Tibial nerve (tissue), 4 donors: Measurements from ENCODE around the gene CCDC169. TPM values are rescaled to one million over a fixed set of nuclear protein-coding genes. Genes with fewer than 3 reads are reported as not detected.

Experiments
- DNase-seq, 2 donors: peaks; one replicate each; pipeline ENCODE4 v3.0.0-alpha.2; 2019; ENCODE audit warnings: low spot score in 2 of 2
- H3K27ac ChIP-seq, 4 donors: fragments of 200-600 bp; sonication (generic) in 3 of 4; one replicate each; pipeline ENCODE4 v1.5.1; 2017 to 2019; ENCODE audit warnings: mild to moderate bottlenecking in 1 of 4
- H3K27me3 ChIP-seq, 2 donors: fragments of 200-600 bp; sonication (generic) in 1 of 2; one replicate each; pipeline versions ENCODE4 v1.5.1 to v1.6.0; 2017 to 2019
- H3K36me3 ChIP-seq, 3 donors: fragments of 200-600 bp; sonication (generic); one replicate each; pipeline ENCODE4 v1.5.1; 2018 to 2019
- H3K4me1 ChIP-seq, 4 donors: fragments of 200-600 bp; sonication (generic) in 3 of 4; one replicate each; pipeline ENCODE4 v1.5.1; 2017 to 2019
- H3K4me3 ChIP-seq, 4 donors: fragments of 200-600 bp; sonication (generic) in 3 of 4; one replicate each; pipeline ENCODE4 v1.5.1; 2017 to 2019; ENCODE audit warnings: mild to moderate bottlenecking in 1 of 4, moderate library complexity in 1 of 4
- H3K9me3 ChIP-seq, 4 donors: fragments of 200-600 bp; sonication (generic) in 3 of 4; one replicate each; pipeline ENCODE4 v1.5.1; 2017 to 2019
- EP300 ChIP-seq, 2 donors: sonication (generic); formaldehyde crosslinking; IDR thresholded peaks; one replicate each; pipeline ENCODE4 v1.6.1; 2017; ENCODE audit warnings: antibody characterized with exemption in 2 of 2, mild to moderate bottlenecking in 1 of 2
- POLR2A ChIP-seq, 2 donors: fragments of 450-650 bp; IDR thresholded peaks; one replicate each; pipeline ENCODE4 v1.6.1; 2017; ENCODE audit warnings: antibody characterized with exemption in 2 of 2, mild to moderate bottlenecking in 2 of 2, moderate library complexity in 2 of 2
- WGBS, 2 donors: methylation state at CpG; one replicate each; pipeline ENCODE4 v1.1.5; 2018; 5-methylcytosine and 5-hydroxymethylcytosine counted together
- total RNA-seq, 4 donors: library from RNA; depleted of rRNA; stranded (reverse); fragments of >200 nt; gene quantifications; one replicate each; pipeline ENCODE4 v1.1.0, GENCODE V29; 2016
- TF ChIP-seq, protein P1 (sequence below), 5 experiments: fragments of 200-600 bp in 3 of 5; fragments of 450-650 bp in 2 of 5; sonication (generic) in 3 of 5; IDR thresholded peaks; one replicate each; pipeline ENCODE4 v1.5.1; 2016 to 2019; ENCODE audit warnings: antibody characterized with exemption in 5 of 5, mild to moderate bottlenecking in 3 of 5, moderate library complexity in 2 of 5

The CCDC169 gene
- total RNA-seq, 4 donors from 2014 or later = 0.30 to 0.63 (median 0.39) TPM; not detected in 1

DNA sequence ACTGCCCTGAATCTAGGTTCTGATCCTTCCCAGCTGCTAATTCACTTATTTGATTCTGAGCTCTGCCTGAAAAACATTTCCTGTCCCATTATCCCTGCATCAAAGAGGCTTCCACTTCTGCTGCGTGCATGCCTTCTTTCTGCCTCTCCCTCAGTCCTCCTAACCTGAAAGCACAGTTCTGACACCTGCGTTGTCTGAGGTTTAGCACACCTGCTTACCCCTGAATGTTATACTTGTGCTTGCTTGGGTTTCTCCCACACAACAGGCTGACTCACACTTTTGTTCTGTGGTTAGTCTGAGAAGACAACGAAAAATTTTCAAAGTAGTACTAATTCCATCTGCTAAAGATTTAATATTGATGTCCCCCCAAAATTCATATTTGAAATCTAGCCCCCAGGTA, 80.2 kb downstream of the CCDC169 start:
- no peak overlapping the region for H3K27ac ChIP-seq
- 78 to 90% methylated on average over 3 of the region's 3 CpGs for WGBS, 2 donors

DNA sequence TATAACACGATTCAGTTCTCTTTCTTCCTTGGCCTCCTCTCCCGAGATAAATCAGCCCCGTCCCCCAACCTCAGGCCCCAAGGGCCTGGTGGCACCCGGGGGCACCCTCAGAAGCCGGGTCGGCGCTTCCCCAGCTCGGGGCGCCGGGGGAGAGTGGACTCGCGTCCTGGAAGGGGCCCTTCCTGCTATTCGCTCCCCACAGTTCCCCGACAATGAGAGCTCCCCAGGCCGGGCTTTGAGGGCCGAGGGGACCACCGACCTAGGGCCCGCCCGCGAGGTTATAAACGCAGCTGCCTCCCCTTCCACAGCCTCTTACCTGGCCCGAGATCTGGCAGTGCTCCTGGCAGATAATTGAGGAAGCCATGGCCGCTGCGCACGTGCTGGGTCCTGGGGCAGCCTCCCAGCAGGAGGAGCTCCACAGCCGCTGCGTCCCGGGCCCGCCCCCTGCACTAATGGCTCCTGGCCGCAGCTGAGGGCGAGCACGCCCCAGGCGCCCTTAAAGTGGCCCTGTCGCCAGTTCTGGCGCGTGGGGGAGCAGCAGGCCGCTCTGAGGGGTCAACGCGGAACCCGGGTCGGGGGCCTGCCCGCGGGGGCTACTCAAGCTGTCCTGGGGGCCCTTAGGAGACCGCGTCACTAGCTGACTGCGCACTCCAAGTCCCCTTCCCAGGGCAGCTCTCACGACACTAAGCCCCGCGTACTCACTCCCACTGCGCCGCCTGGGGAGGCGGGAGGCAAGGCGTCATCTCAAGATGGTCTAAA, 83.3 kb downstream of the CCDC169 start, which contains the start of gene SOHLH2:
SOHLH2 (minus strand) TSS at position 394 of the 759 bp plus-strand sequence; CDS start at position 364, 30 bp downstream.
- H3K4me3 ChIP-seq = no peak within 1 kb of the TSS
- TF ChIP-seq POLR2A (IDR thresholded peaks at IDR 0.05) (no peak), EP300 (IDR thresholded peaks at IDR 0.05) (no peak)
- TF ChIP-seq, protein P1, sequence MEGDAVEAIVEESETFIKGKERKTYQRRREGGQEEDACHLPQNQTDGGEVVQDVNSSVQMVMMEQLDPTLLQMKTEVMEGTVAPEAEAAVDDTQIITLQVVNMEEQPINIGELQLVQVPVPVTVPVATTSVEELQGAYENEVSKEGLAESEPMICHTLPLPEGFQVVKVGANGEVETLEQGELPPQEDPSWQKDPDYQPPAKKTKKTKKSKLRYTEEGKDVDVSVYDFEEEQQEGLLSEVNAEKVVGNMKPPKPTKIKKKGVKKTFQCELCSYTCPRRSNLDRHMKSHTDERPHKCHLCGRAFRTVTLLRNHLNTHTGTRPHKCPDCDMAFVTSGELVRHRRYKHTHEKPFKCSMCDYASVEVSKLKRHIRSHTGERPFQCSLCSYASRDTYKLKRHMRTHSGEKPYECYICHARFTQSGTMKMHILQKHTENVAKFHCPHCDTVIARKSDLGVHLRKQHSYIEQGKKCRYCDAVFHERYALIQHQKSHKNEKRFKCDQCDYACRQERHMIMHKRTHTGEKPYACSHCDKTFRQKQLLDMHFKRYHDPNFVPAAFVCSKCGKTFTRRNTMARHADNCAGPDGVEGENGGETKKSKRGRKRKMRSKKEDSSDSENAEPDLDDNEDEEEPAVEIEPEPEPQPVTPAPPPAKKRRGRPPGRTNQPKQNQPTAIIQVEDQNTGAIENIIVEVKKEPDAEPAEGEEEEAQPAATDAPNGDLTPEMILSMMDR (IDR thresholded peaks at IDR 0.05) = no peak
- no peak within 1 kb of the TSS for H3K27ac ChIP-seq
- no peak for DNase-seq
- no peaks in the 10 kb centered on the region for H3K36me3 ChIP-seq
- WGBS, 2 donors = 94 to 95% methylated on average over 44 to 53 of the region's 53 CpGs
- H3K9me3 ChIP-seq = peaks cover 0 to 6% (median 0%) of the 10 kb centered on the region in 4 donors
- no peaks in the 10 kb centered on the region for H3K27me3 ChIP-seq
- H3K4me1 ChIP-seq = no peaks in the 10 kb centered on the region

More for the DNA sequence above, 80.2 kb downstream of the CCDC169 start:
- H3K4me3 ChIP-seq = no peak overlapping the region
- TF ChIP-seq POLR2A (IDR thresholded peaks at IDR 0.05) = no peak
- TF ChIP-seq, protein P1 (IDR thresholded peaks at IDR 0.05) = no peak
- no peak for TF ChIP-seq EP300 (IDR thresholded peaks at IDR 0.05)
- peaks cover 0 to 6% (median 0%) of the 10 kb centered on the region in 4 donors for H3K9me3 ChIP-seq
- H3K36me3 ChIP-seq = no peaks in the 10 kb centered on the region
- DNase-seq = no peak
- no peaks in the 10 kb centered on the region for H3K4me1 ChIP-seq
- no peaks in the 10 kb centered on the region for H3K27me3 ChIP-seq

DNA sequence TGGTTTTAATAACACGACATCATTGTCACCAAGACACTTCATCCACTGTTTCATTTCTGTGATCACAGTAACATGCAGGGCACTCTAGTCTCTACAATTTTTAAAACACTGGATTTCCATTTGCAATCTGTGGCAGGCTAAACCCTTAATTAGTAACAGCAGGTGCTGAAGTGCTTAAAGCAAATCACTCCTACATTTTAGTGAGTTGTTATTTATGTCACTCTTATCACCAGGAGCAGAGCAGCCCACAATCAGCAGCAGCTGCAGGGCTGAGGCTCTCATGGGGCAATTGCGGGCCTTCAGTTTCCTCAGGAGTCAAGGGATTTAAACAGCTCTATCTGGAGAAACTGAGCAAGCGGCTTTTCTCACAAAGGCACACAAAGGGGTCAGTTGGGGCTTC, 84.8 kb downstream of the CCDC169 start:
- WGBS, 2 donors = 73 to 79% methylated on average over 3 of the region's 3 CpGs

DNA sequence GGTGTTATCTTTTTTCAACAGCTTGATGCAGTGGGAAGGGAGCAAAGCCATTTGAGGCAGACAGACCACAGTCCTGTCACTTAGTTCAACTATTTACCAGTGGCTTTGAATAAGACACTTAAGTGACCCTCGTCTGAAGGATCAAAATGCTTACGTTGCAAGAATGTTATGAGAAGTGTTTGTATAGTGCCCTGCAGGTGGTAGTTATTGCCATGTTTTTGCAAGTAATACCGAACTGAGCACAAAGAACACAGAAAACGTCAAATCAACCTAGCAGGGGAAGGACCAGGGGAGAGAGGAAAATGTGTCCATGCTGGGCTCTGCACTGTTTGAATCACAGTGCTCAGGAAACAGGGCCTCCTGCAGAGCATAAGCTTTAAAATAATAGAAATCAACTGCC, 86.0 kb downstream of the CCDC169 start:
- no peak for DNase-seq
- Histone ChIP-seq H3K27me3 (no peaks in the 10 kb centered on the region), H3K4me1 (no peaks in the 10 kb centered on the region), H3K36me3 (no peaks in the 10 kb centered on the region), H3K9me3 (peaks cover 0 to 6% (median 0%) of the 10 kb centered on the region in 4 donors), H3K4me3 (no peak overlapping the region), H3K27ac (no peak overlapping the region)
- 72% methylated on average over 4 of the region's 4 CpGs for WGBS, 2 donors
- TF ChIP-seq POLR2A (IDR thresholded peaks at IDR 0.05) = no peak

More for the DNA sequence above, 84.8 kb downstream of the CCDC169 start:
- Histone ChIP-seq H3K36me3 (no peaks in the 10 kb centered on the region), H3K4me1 (no peaks in the 10 kb centered on the region), H3K9me3 (peaks cover 0 to 6% (median 0%) of the 10 kb centered on the region in 4 donors), H3K4me3 (no peak overlapping the region), H3K27me3 (no peaks in the 10 kb centered on the region), H3K27ac (no peak overlapping the region)
- TF ChIP-seq POLR2A (IDR thresholded peaks at IDR 0.05) = no peak
- TF ChIP-seq, protein P1 (IDR thresholded peaks at IDR 0.05) = no peak
- TF ChIP-seq EP300 (IDR thresholded peaks at IDR 0.05) = no peak
- DNase-seq = no peak

DNA sequence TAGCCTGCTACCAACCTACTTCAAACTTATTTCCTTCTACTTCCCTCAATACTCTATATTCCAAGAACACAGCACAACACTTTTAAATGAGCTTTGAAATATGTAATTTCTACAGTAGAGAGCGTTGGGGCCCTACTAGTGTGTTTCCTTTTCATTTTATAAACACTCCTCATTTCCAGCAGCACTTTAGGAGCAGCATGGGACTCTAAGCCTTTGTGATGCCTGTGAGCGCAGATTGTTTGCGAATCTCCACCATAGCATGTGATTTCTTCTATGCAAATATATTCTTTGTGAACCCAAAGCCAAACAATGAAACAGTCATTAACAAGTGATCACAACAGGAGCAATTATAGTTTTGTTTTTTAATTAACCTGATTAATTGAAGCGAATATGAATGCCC, 86.9 kb downstream of the CCDC169 start:
- WGBS, 2 donors = 91% methylated on average over 4 of the region's 4 CpGs
- peaks cover 0 to 6% (median 0%) of the 10 kb centered on the region in 4 donors for H3K9me3 ChIP-seq
- no peak overlapping the region for H3K27ac ChIP-seq
- H3K27me3 ChIP-seq = no peaks in the 10 kb centered on the region
- no peak for TF ChIP-seq POLR2A (IDR thresholded peaks at IDR 0.05)
- no peak for TF ChIP-seq EP300 (IDR thresholded peaks at IDR 0.05)
- TF ChIP-seq, protein P1 (IDR thresholded peaks at IDR 0.05) = no peak
- no peak for DNase-seq
- H3K4me3 ChIP-seq = no peak overlapping the region
- H3K36me3 ChIP-seq = no peaks in the 10 kb centered on the region
- no peaks in the 10 kb centered on the region for H3K4me1 ChIP-seq
